NT2/D1 (cell line): Measurements from ENCODE around the gene SCG5.

Experiments used
- DNase-seq: peaks from one replicate; pipeline ENCODE4 v3.0.0-alpha.2; 2011; ENCODE audit warnings: low read depth, low spot score
- H3K27me3 ChIP-seq: 2 replicates; pipeline ENCODE4 v1.6.0; 2011; ENCODE audit warnings: mild to moderate bottlenecking; ENCODE audit not compliant: insufficient read length, insufficient read depth
- H3K36me3 ChIP-seq: 2 replicates; pipeline ENCODE4 v1.6.1; 2011; ENCODE audit warnings: mild to moderate bottlenecking, low read length, mixed read lengths; ENCODE audit not compliant: insufficient read depth, insufficient read length
- H3K4me1 ChIP-seq: 2 replicates; pipeline ENCODE4 v1.5.1; 2011; ENCODE audit not compliant: insufficient read depth, insufficient read length
- H3K4me3 ChIP-seq: 2 replicates; pipeline ENCODE4 v1.5.1; 2011; ENCODE audit warnings: low read depth; ENCODE audit not compliant: insufficient read length
- H3K9ac ChIP-seq: 2 replicates; pipeline ENCODE4 v1.6.0; 2011; ENCODE audit warnings: low read depth; ENCODE audit not compliant: insufficient read length
- H3K9me3 ChIP-seq: 2 replicates; pipeline ENCODE4 v1.5.1; 2011; ENCODE audit warnings: mild to moderate bottlenecking, low read length; ENCODE audit not compliant: insufficient read depth
- SUZ12 ChIP-seq: IDR thresholded peaks from 2 replicates; pipeline ENCODE4 v1.6.1; 2011; ENCODE audit not compliant: insufficient read length, insufficient read depth; ENCODE audit errors: extremely low read depth
- YY1 ChIP-seq: IDR thresholded peaks from 2 replicates; pipeline ENCODE4 v1.6.1; 2011; ENCODE audit not compliant: insufficient read length, insufficient read depth
- ZNF274 ChIP-seq: IDR thresholded peaks from 2 replicates; pipeline ENCODE4 v1.6.1; 2011; ENCODE audit warnings: mild to moderate bottlenecking, low read depth, low read length

SCG5 gene

GRCh38 chr15:32743411-32744140 lies 102.1 kb downstream of the SCG5 start:
- no peaks in the 10 kb centered on the region for H3K27me3 ChIP-seq
- no peak for DNase-seq
- TF ChIP-seq SUZ12: no peak
- no peak for TF ChIP-seq ZNF274
- TF ChIP-seq YY1: no peak

GRCh38 chr15:32746116-32746857 lies 104.8 kb downstream of the SCG5 start:
- Histone ChIP-seq H3K36me3 (no peaks in the 10 kb centered on the region), H3K9ac (no peak overlapping the region), H3K27me3 (no peaks in the 10 kb centered on the region), H3K4me3 (no peak overlapping the region), H3K9me3 (peaks cover 4% of the 10 kb centered on the region; the same call in 1 of the 2 replicates), H3K4me1 (no peaks in the 10 kb centered on the region)
- no peak for TF ChIP-seq YY1
- no peak for TF ChIP-seq SUZ12
- no peak for TF ChIP-seq ZNF274
- DNase-seq: no peak

More at GRCh38 chr15:32743411-32744140, 102.1 kb downstream of the SCG5 start:
- Histone ChIP-seq H3K4me3 (no peak overlapping the region), H3K9me3 (peaks cover 4% of the 10 kb centered on the region; the same call in 1 of the 2 replicates), H3K36me3 (no peaks in the 10 kb centered on the region), H3K9ac (no peak overlapping the region), H3K4me1 (no peaks in the 10 kb centered on the region)
